Heart right ventricle (tissue), 16 donors: ENCODE measurements around the gene NR3C1. TPM values are rescaled to one million over a fixed set of nuclear protein-coding genes. Genes with fewer than 3 reads are reported as not detected.

Experiments
- ATAC-seq, 8 donors: fragments of 200-7000 bp; cut with Tn5 transposase; one replicate each; pipeline ENCODE4 v1.9.1; 2020; ENCODE audit warnings: mild to moderate bottlenecking in 8 of 8, moderate library complexity in 8 of 8, moderate number of reproducible peaks in 1 of 8
- DNase-seq, 2 donors: peaks; one replicate each; pipeline ENCODE4 v3.0.0-alpha.2; 2020
- H3K27ac ChIP-seq, 10 donors: fragments of 200-600 bp; sonication (generic) in 2 of 10; one replicate each; pipeline versions ENCODE4 v1.5.0 to v1.8.0; 2020 to 2022; ENCODE audit warnings: mild to moderate bottlenecking in 3 of 10
- H3K27me3 ChIP-seq, 7 donors: fragments of 200-600 bp; one replicate each; pipeline ENCODE4 v1.8.0; 2021 to 2022; ENCODE audit warnings: mild to moderate bottlenecking in 2 of 7
- H3K36me3 ChIP-seq, 9 donors: fragments of 200-600 bp; sonication (generic) in 1 of 9; one replicate each; pipeline versions ENCODE4 v1.5.0 to v1.8.0; 2020 to 2022; ENCODE audit warnings: mild to moderate bottlenecking in 2 of 9
- H3K4me1 ChIP-seq, 9 donors: fragments of 200-600 bp; sonication (generic) in 1 of 9; one replicate each; pipeline versions ENCODE4 v1.5.0 to v1.8.0; 2020 to 2022; ENCODE audit warnings: mild to moderate bottlenecking in 4 of 9
- H3K4me3 ChIP-seq, 10 donors: fragments of 200-600 bp; sonication (generic) in 2 of 10; one replicate each; pipeline versions ENCODE4 v1.5.0 to v1.8.0; 2020 to 2022; ENCODE audit warnings: mild to moderate bottlenecking in 7 of 10, moderate library complexity in 2 of 10
- H3K9me3 ChIP-seq, 11 donors: fragments of 200-600 bp in 10 of 11; sonication (generic) in 2 of 11; one replicate each; pipeline versions ENCODE4 v1.5.0 to v1.8.0; 2013 to 2022; ENCODE audit warnings: mild to moderate bottlenecking in 2 of 11, control low read depth in 1 of 11, moderate library complexity in 1 of 11
- WGBS, 2 donors: extraction: QIAGEN DNeasy Blood & Tissue Kit; methylation state at CpG; one replicate each; pipeline ENCODE4 v1.1.7; 2013; ENCODE audit warnings: inconsistent platforms in 1 of 2; 5-methylcytosine and 5-hydroxymethylcytosine counted together
- intact Hi-C, 10 donors: fragments of 100-400 bp; cut with DNase I; formaldehyde crosslinking; loops; one replicate each; pipeline versions ENCODE4 v1.11.1 to v1.14.2; 2022
- polyA plus RNA-seq, 2 donors: library from polyadenylated mRNA; stranded (reverse); fragments of 200-250 nt; gene quantifications; one replicate each; pipeline ENCODE4 v1.2.3, GENCODE V29; 2013
- total RNA-seq, 10 donors: library from RNA; stranded (reverse); fragmentation: NEBNext Ultra II Directional in 3 of 10; extraction: Animal tissue kit (Norgen Biotek cat#: 25700) in 3 of 10; gene quantifications; one replicate each; pipeline versions ENCODE4 v1.2.1 to v1.2.4, GENCODE V29; 2021 to 2023
- TF ChIP-seq, protein P1 (sequence below), 9 donors: fragments of 200-600 bp; sonication (generic) in 2 of 9; IDR thresholded peaks; one replicate each; pipeline versions ENCODE4 v1.5.0 to v1.8.0; 2021 to 2022; ENCODE audit warnings: antibody characterized with exemption in 9 of 9, mild to moderate bottlenecking in 5 of 9, moderate library complexity in 1 of 9
- donor health status: Arrhythmogenic right ventricular cardiomyopathy.
- donor health status: ischemic (EF 13 %, LVEDD 7.1; RV severe dilation, severe dysfunction).
- donor health status: healthy with polysubstance abuse.
- donor health status: DM: no; HTN: yes; CAD: no.
- donor health status: DM: no; HTN: no; CAD: no.
- donor health status: ischemic (EF 25% LVEDD 6.9; RV normal size, moderate dysfunction).
- donor health status: ischemic (EF 25% LVEDD 5.7; RV mildly dilated, moderate dysfunction).
- donor health status: healthy.
- donor health status: DM: yes; HTN: yes; CAD: no.
- donor health status: Ischemic cardiomyopathy.
- donor health status: ischemic (EF 35%, LVEDD 5.7; RV mildly dilated, moderate dysfunction).
- donor health status: nonischemic (EF 11% LVEDD 7.7; RV severe dilation, severe dysfunction).
- donor health status: DM: yes; HTN: yes; CAD: no.
- donor health status: PGD.
- donor health status: ischemic (EF 29% LVEDD 5.4; RV normal size, mild dysfunction).
- donor health status: nonischemic (EF 23%, LVEDD 6.1; RV moderate dilation, normal function).

Gene NR3C1
- total and polyA plus RNA-seq, 12 donors, result 11.0 to 62.3 (median 44.6) TPM

DNA sequence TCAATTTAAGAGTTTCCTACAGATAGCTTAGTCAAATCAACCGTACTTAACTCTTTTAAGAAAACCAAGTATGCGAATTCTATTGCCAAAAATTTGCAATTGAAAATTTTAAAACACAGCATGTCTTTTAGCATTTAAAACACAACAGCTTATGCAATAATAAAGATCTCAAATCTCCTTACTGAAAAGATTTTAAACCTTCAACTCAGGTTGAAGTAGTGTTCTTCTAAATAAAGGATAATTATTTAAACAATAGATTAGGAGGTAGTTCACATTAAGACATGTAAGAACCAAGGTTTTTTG is 5.5 kb downstream of the NR3C1 start:
- TF ChIP-seq, protein P1, sequence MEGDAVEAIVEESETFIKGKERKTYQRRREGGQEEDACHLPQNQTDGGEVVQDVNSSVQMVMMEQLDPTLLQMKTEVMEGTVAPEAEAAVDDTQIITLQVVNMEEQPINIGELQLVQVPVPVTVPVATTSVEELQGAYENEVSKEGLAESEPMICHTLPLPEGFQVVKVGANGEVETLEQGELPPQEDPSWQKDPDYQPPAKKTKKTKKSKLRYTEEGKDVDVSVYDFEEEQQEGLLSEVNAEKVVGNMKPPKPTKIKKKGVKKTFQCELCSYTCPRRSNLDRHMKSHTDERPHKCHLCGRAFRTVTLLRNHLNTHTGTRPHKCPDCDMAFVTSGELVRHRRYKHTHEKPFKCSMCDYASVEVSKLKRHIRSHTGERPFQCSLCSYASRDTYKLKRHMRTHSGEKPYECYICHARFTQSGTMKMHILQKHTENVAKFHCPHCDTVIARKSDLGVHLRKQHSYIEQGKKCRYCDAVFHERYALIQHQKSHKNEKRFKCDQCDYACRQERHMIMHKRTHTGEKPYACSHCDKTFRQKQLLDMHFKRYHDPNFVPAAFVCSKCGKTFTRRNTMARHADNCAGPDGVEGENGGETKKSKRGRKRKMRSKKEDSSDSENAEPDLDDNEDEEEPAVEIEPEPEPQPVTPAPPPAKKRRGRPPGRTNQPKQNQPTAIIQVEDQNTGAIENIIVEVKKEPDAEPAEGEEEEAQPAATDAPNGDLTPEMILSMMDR (IDR thresholded peaks at IDR 0.05), result no peak
- peaks cover 0 to 90% (median 72%) of the 10 kb centered on the region in 9 donors for H3K4me1 ChIP-seq
- H3K27ac ChIP-seq, result peak overlapping the region in 5 of 10 donors; percentile 98 to 100 (median 99)
- no peaks in the 10 kb centered on the region for H3K27me3 ChIP-seq
- H3K36me3 ChIP-seq, result peaks cover 0 to 16% (median 0%) of the 10 kb centered on the region in 9 donors
- intact Hi-C loops, result loop anchor here in 6 of 10 donors (5.0 to 10.0 kb wide), 5 partner anchors 51 to 213 kb away; no protein-coding TSS in a partner anchor
- 20 to 41% methylated on average over 2 of the region's 2 CpGs for WGBS, 2 donors
- ATAC-seq (no peak), DNase-seq (no peak)
- H3K9me3 ChIP-seq, result no peaks in the 10 kb centered on the region
- peak overlapping the region in 9 of 10 donors; percentile 65 to 97 (median 87) for H3K4me3 ChIP-seq

DNA sequence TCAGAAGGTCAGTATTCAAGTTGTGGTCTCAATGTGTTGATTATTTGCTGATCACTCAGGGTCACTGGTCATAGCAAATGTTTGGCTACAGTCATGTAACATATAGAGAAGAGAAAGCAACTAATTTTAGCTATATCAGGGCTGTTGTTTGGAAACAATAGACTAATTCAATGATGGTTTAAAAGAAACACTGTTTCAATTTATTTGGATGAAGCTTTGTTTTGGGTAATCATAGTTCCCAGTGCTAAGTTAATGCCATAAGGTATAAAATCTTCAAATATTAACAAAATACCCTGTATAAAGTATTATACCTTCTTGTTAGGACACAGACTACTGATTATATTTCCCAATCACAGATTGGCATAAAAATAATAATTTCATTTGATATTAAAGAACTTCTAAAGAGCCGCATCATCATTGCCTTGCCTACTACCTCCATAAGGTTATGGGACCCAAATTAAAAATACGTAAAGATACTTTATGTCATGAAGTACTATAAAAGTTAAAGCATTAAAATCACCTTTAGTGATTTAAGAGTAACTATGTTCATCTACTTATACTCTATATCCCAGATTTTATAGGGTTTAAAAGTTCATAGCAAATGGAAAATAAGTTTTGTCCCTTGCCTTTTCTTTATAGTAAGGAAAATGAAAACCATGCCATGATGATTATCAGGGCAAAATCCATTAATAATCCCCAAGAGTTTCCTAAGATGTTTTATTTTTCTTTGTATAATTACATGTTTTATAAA is 6.0 kb downstream of the NR3C1 start:
- peaks cover 0 to 16% (median 0%) of the 10 kb centered on the region in 9 donors for H3K36me3 ChIP-seq
- no peak for ATAC-seq
- H3K9me3 ChIP-seq, result no peaks in the 10 kb centered on the region
- H3K27me3 ChIP-seq, result no peaks in the 10 kb centered on the region
- no peak for DNase-seq
- H3K4me3 ChIP-seq, result peak overlapping the region in 8 of 10 donors; percentile 65 to 97 (median 86)
- TF ChIP-seq, protein P1 (IDR thresholded peaks at IDR 0.05), result no peak
- intact Hi-C loops, result loop anchor here in 6 of 10 donors (5.0 to 10.0 kb wide), 5 partner anchors 50 to 213 kb away; no protein-coding TSS in a partner anchor
- H3K4me1 ChIP-seq, result peaks cover 0 to 96% (median 77%) of the 10 kb centered on the region in 9 donors
- WGBS, 2 donors, result 41 to 65% methylated on average over 2 of the region's 2 CpGs
- peak overlapping the region in 5 of 10 donors; percentile 27 to 100 (median 99) for H3K27ac ChIP-seq

DNA sequence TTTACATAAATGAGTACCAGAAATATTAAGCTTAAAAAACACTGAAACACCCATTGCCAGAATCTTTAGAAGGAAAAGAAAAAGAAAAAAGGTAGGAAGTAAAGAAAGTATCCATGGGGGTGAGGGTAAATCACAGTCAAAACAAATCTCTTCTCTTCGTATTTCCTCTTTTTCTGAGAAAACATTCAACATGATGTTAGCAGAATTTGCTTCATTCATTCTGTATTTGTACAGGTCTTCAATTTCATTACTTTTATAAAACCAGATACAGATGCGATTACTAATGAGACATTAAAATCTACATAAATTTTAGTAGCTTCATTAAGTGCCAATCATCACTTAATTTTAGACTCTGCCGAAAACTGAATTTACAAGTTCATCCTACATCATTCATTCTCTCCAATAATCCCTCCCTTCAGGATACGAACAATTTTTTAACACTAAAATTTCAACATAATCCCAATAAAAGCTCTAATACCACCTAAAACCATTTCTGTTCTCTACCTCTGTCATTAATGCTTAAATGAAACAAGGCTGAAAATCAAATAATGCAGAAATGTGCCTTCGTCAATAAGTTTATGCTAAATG is 7.0 kb downstream of the NR3C1 start:
- H3K36me3 ChIP-seq, result peaks cover 0 to 16% (median 0%) of the 10 kb centered on the region in 9 donors
- peak overlapping the region in 9 of 10 donors; percentile 6 to 97 (median 84) for H3K4me3 ChIP-seq
- ATAC-seq (no peak), DNase-seq (no peak)
- intact Hi-C loops, result loop anchor here in 6 of 10 donors (5.0 to 10.0 kb wide), 5 partner anchors 49 to 212 kb away; no protein-coding TSS in a partner anchor
- TF ChIP-seq, protein P1 (IDR thresholded peaks at IDR 0.05), result no peak
- no peaks in the 10 kb centered on the region for H3K9me3 ChIP-seq
- peak overlapping the region in 4 of 10 donors; percentile 16 to 99 (median 62) for H3K27ac ChIP-seq
- 32 to 43% methylated on average over 5 of the region's 5 CpGs for WGBS, 2 donors
- H3K27me3 ChIP-seq, result no peaks in the 10 kb centered on the region
- H3K4me1 ChIP-seq, result peaks cover 0 to 99% (median 87%) of the 10 kb centered on the region in 9 donors

DNA sequence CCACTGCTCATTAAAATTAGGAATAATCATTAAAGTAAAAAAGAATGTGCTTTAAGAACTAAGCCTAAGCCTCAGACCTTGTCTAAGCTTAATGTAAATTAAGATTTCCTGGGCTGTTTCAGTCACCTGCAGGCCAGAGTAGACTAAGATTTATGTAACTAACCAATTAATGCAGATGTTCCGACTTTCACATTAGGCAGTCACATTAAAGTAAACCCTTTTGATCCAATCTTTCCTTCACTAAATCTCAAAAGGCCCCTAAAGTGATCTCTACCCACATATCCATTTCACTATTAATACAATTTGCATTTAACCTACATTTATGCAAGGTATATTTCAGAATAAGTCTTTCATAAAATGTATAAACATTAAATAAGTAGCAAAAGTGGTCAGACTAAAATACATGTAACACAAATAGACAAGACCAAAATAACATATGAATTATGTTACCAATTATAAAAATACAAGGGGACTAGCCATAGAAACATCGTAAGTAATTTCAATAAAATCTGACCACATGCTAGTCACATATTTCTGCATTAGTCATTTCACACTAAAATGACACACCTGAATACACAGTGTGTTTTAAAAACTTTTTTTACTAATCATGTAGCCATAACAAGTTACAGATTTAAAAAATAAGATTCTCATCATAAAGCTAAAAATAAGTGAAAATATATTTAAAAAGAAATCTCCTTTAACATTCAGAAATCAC is 7.7 kb downstream of the NR3C1 start:
- peaks cover 0 to 16% (median 0%) of the 10 kb centered on the region in 9 donors for H3K36me3 ChIP-seq
- H3K27me3 ChIP-seq, result no peaks in the 10 kb centered on the region
- intact Hi-C loops, result loop anchor here in 6 of 10 donors (5.0 to 10.0 kb wide), 5 partner anchors 48 to 211 kb away; no protein-coding TSS in a partner anchor
- H3K4me3 ChIP-seq, result peak overlapping the region in 8 of 10 donors; percentile 6 to 97 (median 84)
- H3K27ac ChIP-seq, result peak overlapping the region in 5 of 10 donors; percentile 3 to 99 (median 16)
- TF ChIP-seq, protein P1 (IDR thresholded peaks at IDR 0.05), result no peak
- no peaks in the 10 kb centered on the region for H3K9me3 ChIP-seq
- ATAC-seq (no peak), DNase-seq (no peak)
- peaks cover 0 to 98% (median 91%) of the 10 kb centered on the region in 9 donors for H3K4me1 ChIP-seq
- WGBS, 2 donors, result 27 to 34% methylated on average over 2 of the region's 2 CpGs
